GDM1 (cell line): ENCODE data around the gene KRTAP4-9.
"Not testable (repeated sequence)": the region's sequence is repeated elsewhere in the genome, so short reads cannot be mapped to it uniquely, and the experiment has no call there.

Experiments
- DNase-seq: peaks from one replicate; lab custom pipeline; 2025; lab: John Stamatoyannopoulos, UW

Gene KRTAP4-9

DNA sequence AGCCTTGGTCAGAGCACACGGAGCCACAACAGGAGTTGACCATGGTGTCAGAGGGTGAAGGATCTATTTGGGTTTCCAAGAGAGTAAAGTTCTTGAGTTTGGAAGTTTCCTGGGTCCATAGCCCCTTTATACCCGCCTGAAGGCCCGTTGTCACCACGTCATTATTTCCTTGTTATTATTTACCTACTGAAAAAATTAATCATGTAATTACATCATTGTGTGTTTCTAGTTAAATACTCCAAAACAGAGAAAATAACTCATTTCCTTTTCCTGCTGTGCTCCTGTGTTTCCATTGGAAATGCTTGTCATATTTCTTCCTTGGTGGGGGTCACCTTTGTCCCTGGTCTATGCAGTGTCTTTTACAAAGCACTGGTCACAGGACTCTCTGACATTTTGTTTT, 7.1 kb upstream of the KRTAP4-9 start, which contains the start of gene KRTAP4-8:
KRTAP4-8 (minus strand) TSS at position 101 of the 400 bp plus-strand sequence; CDS start at position 43, 58 bp downstream.
- no peak for DNase-seq

GRCh38 chr17:41098481-41098880, 6.7 kb upstream of the KRTAP4-9 start:
- no peak for DNase-seq

GRCh38 chr17:41099682-41100480, 5.3 kb upstream of the KRTAP4-9 start:
- not testable (repeated sequence) for DNase-seq

DNA sequence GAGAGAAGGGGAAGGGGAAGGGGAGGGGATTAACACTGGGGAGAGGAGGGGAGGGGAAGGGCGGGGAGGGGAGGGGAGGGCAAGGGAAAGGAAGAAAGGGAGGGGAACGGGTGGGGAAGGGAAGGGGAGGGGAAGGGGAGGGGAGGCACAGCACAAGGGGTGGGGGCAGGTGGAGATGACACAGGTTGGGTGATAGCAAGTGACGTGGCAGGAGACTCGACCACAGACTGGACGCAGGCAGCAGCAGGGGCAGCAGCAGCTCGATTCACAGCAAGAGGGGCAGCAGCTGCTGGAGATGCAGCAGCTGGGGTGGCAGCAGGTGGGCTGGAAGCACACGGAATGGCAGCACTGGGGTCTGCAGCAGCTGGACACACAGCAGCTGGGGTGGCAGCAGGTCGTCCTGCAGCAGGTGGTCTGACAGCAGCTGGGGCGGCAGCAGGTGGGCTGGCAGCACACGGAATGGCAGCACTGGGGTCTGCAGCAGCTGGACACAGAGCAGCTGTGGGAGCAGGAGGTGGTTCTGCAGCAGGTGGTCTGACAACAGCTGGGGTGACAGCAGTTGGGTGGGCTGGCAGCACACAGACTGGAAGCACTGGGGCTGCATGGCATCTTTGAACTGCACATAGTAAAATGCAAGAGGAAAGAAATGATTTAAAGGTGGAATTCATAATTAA, 3.5 kb upstream of the KRTAP4-9 start, which contains the start of gene KRTAP4-16:
KRTAP4-16 (minus strand) TSS at position 624 of the 674 bp plus-strand sequence; CDS start at position 624, 0 bp downstream.
- DNase-seq, result no peak

DNA sequence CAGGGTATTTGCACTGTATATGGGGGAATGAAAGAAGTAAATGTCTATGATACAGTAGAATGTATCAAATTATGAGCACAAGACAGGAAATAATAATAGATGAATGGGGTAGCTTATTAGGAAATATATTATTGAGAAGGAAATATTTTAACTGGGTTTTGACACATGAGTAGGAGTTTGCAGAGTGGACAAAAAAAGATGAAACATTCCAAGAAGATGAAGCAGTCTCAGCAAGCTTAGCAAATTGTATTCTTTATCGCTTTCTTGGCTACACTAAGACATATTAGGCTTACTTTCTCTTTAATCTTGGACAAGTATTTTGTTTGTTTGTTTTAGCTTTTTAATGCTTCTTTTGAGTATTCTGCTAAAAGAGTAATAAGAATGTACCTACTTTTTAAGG, 1.3 kb upstream of the KRTAP4-9 start:
- no peak for DNase-seq

- not testable (repeated sequence) for DNase-seq
Measured at GRCh38 chr17:41104386-41105038, 677 bp upstream of the KRTAP4-9 start.

- no peak for DNase-seq
Measured at GRCh38 chr17:41107941-41108450, 2.8 kb downstream of the KRTAP4-9 start.

DNA sequence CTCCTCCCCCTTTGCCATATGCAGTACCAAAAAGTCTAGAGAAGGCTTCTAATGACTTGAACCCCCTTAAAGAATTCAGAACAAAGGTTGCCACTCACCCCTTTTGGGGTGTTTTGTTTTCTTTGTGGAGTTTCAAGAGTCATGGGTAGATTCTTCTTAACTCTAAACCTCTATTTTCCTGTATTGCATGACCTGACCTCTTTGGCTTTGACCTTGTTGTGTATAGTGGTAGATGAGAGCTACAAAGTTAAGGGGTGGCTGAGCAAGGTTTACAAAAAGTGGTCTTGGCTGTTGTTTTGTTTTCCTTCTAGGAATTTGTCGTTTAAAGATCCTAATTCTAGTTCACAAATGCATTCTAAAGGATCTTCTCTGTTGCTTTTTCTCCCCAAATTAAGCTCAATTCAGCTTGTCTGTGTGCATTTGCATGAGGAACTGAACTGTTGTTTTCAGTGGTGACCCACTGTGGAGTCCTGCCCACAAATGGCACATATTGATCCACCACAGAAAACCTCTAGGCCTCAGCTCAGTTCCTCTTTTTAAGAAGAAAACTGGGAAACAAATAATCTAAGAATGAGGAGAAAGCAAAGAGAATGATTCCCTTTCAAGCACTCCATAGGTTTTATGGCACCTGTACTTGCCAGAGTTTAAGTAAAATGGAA, 3.7 kb downstream of the KRTAP4-9 start:
- DNase-seq, result not testable (repeated sequence)

DNA sequence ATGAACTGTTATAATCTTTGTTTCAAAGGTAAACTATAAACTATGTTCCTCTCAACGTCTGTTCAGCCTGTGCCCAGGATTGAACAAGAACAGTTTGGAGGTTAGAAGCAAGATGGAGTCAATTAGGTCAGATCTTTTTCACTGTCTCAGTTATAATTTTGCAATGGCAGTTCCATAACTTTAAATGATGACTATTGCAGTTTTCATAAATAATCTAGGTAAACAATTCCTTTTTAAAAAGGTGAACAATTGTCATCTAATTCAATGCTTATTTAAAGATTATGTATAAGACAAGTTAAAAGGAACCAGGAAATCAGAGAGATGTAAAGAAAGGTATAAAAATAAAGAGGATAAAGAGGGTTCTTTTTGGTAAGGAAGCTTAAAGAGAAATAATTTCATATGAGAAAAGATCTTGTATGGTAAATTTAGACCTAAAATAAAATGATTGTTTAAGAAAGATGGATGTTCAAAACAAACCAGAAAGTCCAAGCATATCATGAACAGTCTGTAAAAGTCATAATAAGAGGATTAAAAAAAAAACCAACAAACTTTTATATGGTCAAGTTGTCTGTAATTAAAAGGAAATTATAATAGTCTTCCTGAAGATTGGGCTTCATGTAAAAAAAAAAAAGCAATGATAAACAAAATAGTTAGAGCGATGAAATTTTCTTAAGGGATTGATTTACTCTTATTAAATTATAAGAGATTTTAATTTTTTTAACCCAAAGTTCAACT, 6.1 kb downstream of the KRTAP4-9 start:
- no peak for DNase-seq

DNA sequence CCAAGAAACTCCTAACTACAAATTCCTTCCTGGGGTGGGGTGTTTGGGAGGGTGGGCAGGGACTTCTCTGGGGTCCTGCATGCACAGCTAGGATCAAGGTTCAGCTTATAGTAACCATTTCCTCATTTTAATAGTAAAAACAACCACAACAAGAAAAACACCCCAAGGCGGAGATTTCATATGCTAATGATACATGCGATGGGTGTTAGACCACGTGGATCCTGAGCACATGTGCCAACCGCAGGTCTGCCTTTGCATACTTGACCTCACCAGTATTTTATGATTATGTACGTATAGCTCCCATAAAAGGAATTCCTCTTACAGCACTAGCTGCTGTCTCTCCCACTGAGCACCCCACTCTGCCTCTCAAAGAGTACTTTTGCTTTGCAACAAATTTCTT, 11.1 kb downstream of the KRTAP4-9 start:
- DNase-seq, result no peak

GRCh38 chr17:41117846-41118386, 12.7 kb downstream of the KRTAP4-9 start, which contains the start of gene KRTAP4-11:
KRTAP4-11 (minus strand) TSS chr17:41118373; CDS start chr17:41118315, 58 bp downstream.
- DNase-seq, result not testable (repeated sequence)

- no peak for DNase-seq
Measured at GRCh38 chr17:41118721-41119120, 13.5 kb downstream of the KRTAP4-9 start.

GRCh38 chr17:41119696-41120690, 14.8 kb downstream of the KRTAP4-9 start:
- peak; percentile 51 for DNase-seq

- no peak for DNase-seq
Measured at GRCh38 chr17:41121742-41122141, 16.6 kb downstream of the KRTAP4-9 start.

- DNase-seq, result not testable (repeated sequence)
Measured at GRCh38 chr17:41123292-41123990, 18.3 kb downstream of the KRTAP4-9 start.

- not testable (repeated sequence) for DNase-seq
Measured at GRCh38 chr17:41123991-41124371, 18.8 kb downstream of the KRTAP4-9 start, which contains the start of gene KRTAP4-12. KRTAP4-12 (minus strand) TSS chr17:41124182; CDS start chr17:41124122, 60 bp downstream.

GRCh38 chr17:41125064-41125463, 19.9 kb downstream of the KRTAP4-9 start:
- no peak for DNase-seq

- DNase-seq, result no peak
Measured at GRCh38 chr17:41126412-41126811, 21.2 kb downstream of the KRTAP4-9 start.

- DNase-seq, result no peak
Measured at GRCh38 chr17:41127371-41127770, 22.2 kb downstream of the KRTAP4-9 start.
